ENCODE measurements around the gene TTC16. TPM values are rescaled to one million over a fixed set of nuclear protein-coding genes. Genes with fewer than 3 reads are reported as not detected.
A peak's percentile ranks its signal among the peaks of the same experiment; 100 is the strongest.

The TTC16 gene, protein sequence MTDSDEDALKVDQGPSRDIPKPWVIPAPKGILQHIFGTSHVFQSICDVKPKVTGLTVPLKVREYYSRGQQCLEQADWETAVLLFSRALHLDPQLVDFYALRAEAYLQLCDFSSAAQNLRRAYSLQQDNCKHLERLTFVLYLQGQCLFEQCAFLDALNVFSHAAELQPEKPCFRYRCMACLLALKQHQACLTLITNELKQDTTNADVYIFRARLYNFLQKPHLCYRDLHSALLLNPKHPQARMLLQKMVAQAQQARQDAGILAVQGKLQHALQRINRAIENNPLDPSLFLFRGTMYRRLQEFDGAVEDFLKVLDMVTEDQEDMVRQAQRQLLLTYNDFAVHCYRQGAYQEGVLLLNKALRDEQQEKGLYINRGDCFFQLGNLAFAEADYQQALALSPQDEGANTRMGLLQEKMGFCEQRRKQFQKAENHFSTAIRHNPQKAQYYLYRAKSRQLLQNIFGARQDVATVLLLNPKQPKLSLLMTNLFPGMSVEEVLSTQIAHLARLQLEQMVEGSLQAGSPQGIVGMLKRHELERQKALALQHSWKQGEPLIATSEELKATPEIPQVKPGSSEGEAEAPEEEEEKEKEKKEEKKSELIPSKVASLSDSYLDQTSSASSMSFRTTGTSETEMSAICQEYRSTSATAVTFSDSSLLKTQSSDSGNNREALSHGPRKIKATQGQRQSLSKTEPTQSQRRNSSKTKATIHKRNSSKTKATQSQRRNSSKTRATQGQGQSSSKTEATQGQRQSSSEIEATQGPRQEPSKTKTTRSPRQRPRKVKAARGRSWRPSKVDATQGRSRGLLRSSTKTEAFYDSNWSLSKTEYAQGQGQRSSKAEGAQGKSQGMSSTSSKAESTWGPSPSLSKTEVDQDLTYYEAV
- 1 to 10 TPM; 4.7 to 5.0 TPM for total RNA-seq

DNA sequence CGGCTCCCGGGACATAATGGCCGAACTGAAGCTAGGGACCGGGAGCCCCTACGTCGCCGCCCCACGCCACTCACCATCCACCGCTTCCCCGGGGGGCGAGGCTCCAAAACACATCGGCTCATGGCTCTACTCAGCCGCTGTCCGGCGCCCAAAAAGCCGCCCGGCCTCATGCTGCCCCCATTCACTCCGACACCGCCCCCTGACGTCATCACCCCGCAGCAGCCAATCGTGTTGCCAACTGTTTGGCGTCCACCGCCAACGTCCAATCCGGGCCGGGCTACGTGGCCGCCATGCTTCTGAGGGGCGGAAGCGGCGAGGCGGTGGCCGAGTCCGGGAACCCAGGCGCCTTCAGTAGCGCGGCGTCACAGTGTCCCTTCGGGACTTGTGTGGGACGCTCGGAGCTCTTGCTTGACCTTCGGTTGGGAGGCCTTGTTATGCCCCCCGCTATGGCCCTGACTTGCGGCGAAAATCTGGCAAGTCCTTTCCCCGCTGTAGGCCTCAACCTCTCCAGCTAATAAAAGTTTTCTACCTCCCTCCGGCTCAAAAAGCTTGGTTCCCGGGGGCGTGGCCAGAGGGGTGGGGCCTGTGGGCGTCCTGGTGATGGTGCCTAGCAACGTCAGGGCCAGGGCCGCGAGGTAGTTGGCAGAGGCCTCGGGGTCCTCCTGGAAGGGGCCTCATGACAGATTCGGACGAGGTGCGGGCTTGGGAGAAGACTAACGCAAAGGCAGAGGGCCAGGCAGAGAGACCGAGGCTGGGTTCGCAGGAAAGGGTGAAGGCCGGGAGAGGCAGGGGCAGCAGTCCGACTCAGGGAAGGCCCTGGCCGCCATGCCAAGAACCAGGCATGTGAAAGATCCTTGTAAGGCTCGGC lies at the start of gene TTC16, which contains the start of gene PTRH1:
TSS of gene TTC16 (plus strand) at position 610 of the 868 bp plus-strand sequence. CDS start at position 677, 67 bp downstream.
TSS of gene PTRH1 (minus strand) at position 194 of the 868 bp plus-strand sequence. CDS start at position 170, 24 bp downstream.
- H3K4me3 Mint-ChIP-seq = peak within 1 kb of the TSS; percentile 99
- H3K27ac Mint-ChIP-seq = peak within 1 kb of the TSS; percentile 96
- ChIA-PET POLR2A (interaction anchor here (1.1 to 2.3 kb wide), 3 partner anchors 11 to 264 kb away, joined by 3 to 8 read pairs (median 4); partner anchors contain the start of genes LRSAM1, RPL12 and TOR2A), CTCF (interaction anchor here (0.8 to 3.2 kb wide), 4 partner anchors 19 to 413 kb away, joined by 4 to 35 read pairs (median 4); partner anchors contain the start of gene TOR2A)
- H3K36me3 Mint-ChIP-seq (ENCODE audit: low read depth) = peaks cover 2% of the 10 kb centered on the region
- ATAC-seq = peak; percentile 95
- DNase-seq = peak; percentile 98
- H3K4me1 Mint-ChIP-seq (ENCODE audit: low read depth) = peaks cover 42% of the 10 kb centered on the region
- no peaks in the 10 kb centered on the region for H3K9me3 Mint-ChIP-seq (ENCODE audit: insufficient read depth)
- H3K27me3 Mint-ChIP-seq (ENCODE audit: low read depth) = peaks cover 2% of the 10 kb centered on the region

DNA sequence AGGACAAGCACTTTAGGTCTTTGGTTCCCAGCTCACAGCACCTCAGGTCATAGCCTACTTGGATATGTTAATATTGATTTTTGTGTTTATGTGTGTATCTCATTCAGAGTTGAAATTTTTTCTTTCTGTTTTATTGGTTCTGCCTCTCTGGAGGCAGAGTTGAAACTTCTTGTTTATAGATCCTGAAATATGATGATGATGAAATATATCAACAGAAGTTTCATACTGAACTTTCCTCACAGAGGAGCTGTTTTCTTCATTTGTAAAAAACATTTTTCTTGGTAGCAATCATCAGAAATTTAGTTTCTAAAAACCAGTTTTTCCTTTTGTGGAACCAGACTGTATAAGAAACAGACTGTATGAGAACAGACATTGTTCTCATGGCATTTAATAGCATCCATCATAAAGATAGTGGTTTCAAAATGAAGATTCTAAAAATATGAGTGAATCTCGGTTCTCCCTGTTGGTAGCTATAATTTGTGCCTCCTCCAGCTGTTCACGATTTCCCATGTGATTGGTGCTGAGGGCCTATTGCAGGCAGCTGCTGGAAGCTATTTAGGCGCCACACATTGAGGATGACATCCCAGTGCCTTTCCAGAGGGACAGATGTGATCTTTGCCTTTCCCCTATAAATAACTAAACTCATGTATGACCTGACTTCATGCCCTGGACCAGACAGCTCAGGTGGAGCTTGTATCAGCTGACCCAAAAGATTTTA lies 48.6 kb upstream of the TTC16 start:
- H3K36me3 Mint-ChIP-seq (ENCODE audit: low read depth) = no peaks in the 10 kb centered on the region
- no peaks in the 10 kb centered on the region for H3K4me1 Mint-ChIP-seq (ENCODE audit: low read depth)
- H3K9me3 Mint-ChIP-seq (ENCODE audit: insufficient read depth) = no peaks in the 10 kb centered on the region
- no peak for ATAC-seq
- H3K27ac Mint-ChIP-seq = no peak overlapping the region
- ChIA-PET POLR2A (no interaction called here), CTCF (interaction anchor here (1.3 to 2.0 kb wide), 3 partner anchors 9 to 141 kb away, joined by 3 to 6 read pairs (median 4); partner anchors contain the start of gene TOR2A)
- no peak for DNase-seq
- H3K27me3 Mint-ChIP-seq (ENCODE audit: low read depth) = no peaks in the 10 kb centered on the region
- no peak overlapping the region for H3K4me3 Mint-ChIP-seq

DNA sequence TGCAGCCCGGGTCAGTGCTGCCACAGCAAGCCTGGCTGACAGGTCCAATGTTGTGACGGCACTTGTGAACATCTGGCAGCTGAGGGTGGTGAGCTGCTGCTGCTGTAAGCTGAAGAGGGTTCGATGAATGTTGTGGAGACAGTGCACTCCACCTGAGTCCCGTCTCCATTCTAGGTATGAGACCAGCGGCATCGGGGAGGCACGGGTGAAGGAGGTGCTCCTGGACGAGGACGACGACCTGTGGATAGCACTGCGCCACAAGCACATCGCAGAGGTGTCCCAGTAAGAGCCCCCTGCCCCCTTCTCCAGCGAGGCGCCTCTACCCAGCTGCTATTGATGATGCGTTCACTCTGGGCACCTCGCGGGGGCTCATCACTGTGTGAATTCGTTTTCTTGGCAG lies 48.0 kb upstream of the TTC16 start:
- ChIA-PET POLR2A (no interaction called here), CTCF (interaction anchor here (1.3 to 2.0 kb wide), 2 partner anchors 9 to 67 kb away, joined by 4 to 6 read pairs; partner anchors contain the start of gene TOR2A)

DNA sequence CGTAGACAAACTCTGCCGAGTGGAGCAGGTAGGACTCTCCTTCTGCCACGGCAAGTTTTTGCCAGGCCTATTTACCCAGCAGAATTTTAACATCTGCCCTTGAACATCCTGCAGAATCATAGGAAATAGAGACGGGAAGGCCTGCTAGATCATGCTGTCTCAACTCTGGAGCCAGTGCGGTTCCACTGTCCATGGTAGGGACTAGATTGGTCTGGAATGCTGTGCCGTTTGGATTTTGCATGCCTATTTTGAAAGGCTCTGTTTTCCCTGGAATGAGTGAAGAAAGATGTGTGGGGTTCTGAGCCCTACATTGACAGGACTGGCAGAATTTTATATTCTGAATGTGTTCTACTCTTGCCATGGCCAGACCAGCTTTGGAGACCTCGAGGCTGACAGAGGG lies 42.6 kb upstream of the TTC16 start:
- ChIA-PET CTCF (no interaction called here), POLR2A (no interaction called here)
- H3K9me3 Mint-ChIP-seq (ENCODE audit: insufficient read depth) = no peaks in the 10 kb centered on the region
- ATAC-seq = no peak
- no peaks in the 10 kb centered on the region for H3K36me3 Mint-ChIP-seq (ENCODE audit: low read depth)
- no peak overlapping the region for H3K4me3 Mint-ChIP-seq
- no peaks in the 10 kb centered on the region for H3K4me1 Mint-ChIP-seq (ENCODE audit: low read depth)
- no peak for DNase-seq
- H3K27me3 Mint-ChIP-seq (ENCODE audit: low read depth) = no peaks in the 10 kb centered on the region
- no peak overlapping the region for H3K27ac Mint-ChIP-seq

More for the DNA sequence above, 48.0 kb upstream of the TTC16 start:
- Mint-ChIP-seq H3K4me3 (no peak overlapping the region), H3K4me1 (ENCODE audit: low read depth) (no peaks in the 10 kb centered on the region), H3K36me3 (ENCODE audit: low read depth) (no peaks in the 10 kb centered on the region), H3K9me3 (ENCODE audit: insufficient read depth) (no peaks in the 10 kb centered on the region), H3K27ac (no peak overlapping the region), H3K27me3 (ENCODE audit: low read depth) (no peaks in the 10 kb centered on the region)
- no peak for DNase-seq
- ATAC-seq = no peak

DNA sequence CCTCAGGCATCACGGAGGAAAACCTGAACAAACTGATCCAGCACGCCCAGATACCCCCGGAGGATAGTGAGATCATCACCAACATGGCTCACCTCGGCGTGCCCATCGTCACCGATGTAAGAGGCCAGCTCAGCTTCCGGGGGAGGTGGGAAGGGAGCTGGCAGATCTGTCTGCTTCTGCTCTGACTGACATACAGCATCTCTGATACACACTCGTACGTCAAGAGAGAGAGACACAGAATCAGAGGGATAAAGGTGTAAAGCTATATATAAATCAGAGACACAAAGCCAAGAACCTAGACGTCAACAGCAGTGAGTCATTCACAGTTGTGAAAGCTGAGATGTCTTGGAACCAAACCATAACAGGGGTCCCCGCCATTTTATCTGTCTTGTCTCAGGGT lies 39.2 kb upstream of the TTC16 start:
- no peak overlapping the region for H3K27ac Mint-ChIP-seq
- no peak for DNase-seq
- H3K4me1 Mint-ChIP-seq (ENCODE audit: low read depth) = no peaks in the 10 kb centered on the region
- no peak for ATAC-seq
- peaks cover 4% of the 10 kb centered on the region for H3K36me3 Mint-ChIP-seq (ENCODE audit: low read depth)
- H3K4me3 Mint-ChIP-seq = no peak overlapping the region
- H3K27me3 Mint-ChIP-seq (ENCODE audit: low read depth) = no peaks in the 10 kb centered on the region
- H3K9me3 Mint-ChIP-seq (ENCODE audit: insufficient read depth) = no peaks in the 10 kb centered on the region
- POLR2A ChIA-PET = no interaction called here
- CTCF ChIA-PET = interaction anchor here (1.1 to 1.2 kb wide), 2 partner anchors 9 kb away, joined by 3 to 4 read pairs; no protein-coding TSS in a partner anchor

DNA sequence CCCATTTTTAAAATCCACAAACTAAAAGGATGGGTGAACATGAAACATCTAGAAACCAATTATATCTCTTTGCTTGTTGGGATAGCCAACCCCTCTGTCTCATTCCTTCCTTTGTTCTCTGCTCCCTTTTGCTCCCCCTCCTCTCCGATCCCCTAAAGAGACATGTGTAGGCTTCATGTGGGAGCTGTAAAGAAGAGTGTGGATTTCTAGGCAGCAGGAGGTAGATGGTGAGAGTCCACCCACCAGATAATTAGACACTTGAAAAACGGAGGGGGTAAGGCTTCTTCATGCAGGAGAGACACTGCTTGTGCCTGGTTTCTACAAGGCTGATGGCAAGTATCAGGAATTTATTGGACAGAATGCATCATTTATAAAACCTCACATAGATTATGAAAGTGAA lies 36.4 kb upstream of the TTC16 start:
- peaks cover 4% of the 10 kb centered on the region for H3K36me3 Mint-ChIP-seq (ENCODE audit: low read depth)
- ATAC-seq (no peak), DNase-seq (no peak)
- ChIA-PET POLR2A (no interaction called here), CTCF (interaction anchor here (1.5 kb wide), 1 partner anchor 55 kb away, joined by 3 read pairs; the partner anchor contains the start of gene TOR2A)
- no peak overlapping the region for H3K4me3 Mint-ChIP-seq
- H3K9me3 Mint-ChIP-seq (ENCODE audit: insufficient read depth) = no peaks in the 10 kb centered on the region
- no peak overlapping the region for H3K27ac Mint-ChIP-seq
- H3K4me1 Mint-ChIP-seq (ENCODE audit: low read depth) = no peaks in the 10 kb centered on the region
- H3K27me3 Mint-ChIP-seq (ENCODE audit: low read depth) = no peaks in the 10 kb centered on the region

DNA sequence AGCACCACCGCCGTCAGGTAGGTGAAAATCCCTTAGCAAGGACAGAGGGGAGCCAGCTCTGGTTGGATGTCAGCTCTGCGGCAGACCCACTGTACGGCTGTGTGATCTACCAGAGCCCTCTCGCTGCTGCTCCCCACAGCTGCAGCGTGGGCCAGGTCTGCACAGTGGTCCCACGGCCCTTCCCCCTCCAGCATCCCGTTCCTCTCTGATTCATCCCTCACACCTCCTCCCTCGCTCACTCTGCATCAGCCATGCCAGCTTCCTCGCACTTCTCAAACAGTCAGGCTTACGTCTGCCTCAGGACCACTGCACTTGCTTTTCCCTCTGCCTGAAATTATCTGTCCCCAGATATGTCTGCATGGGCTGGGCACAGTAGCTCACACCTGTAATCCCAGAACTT lies 35.7 kb upstream of the TTC16 start:
- Mint-ChIP-seq H3K9me3 (ENCODE audit: insufficient read depth) (no peaks in the 10 kb centered on the region), H3K27ac (no peak overlapping the region), H3K4me3 (no peak overlapping the region), H3K27me3 (ENCODE audit: low read depth) (no peaks in the 10 kb centered on the region), H3K36me3 (ENCODE audit: low read depth) (peaks cover 4% of the 10 kb centered on the region), H3K4me1 (ENCODE audit: low read depth) (no peaks in the 10 kb centered on the region)
- POLR2A ChIA-PET = no interaction called here
- CTCF ChIA-PET = interaction anchor here (1.5 kb wide), 1 partner anchor 55 kb away, joined by 3 read pairs; the partner anchor contains the start of gene TOR2A
- ATAC-seq (no peak), DNase-seq (no peak)

DNA sequence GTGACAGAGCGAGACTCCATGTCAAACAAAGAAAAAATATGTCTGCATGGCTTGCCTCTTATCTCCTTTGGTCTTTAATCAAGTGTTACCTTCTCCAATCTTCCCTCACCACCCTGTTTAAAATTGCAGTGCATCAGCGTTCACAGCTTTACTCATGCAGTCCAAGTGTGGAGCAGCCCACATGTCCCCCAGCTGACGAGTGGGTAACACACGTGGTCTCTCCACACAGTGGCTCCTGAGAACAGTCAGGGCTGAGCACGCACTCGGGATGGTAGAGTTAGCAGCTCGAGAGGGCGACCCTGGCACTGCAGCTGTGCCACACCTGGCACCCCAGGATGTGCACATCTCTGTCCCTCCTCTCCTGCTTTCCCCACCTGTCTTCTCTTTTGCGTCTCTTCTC lies 35.0 kb upstream of the TTC16 start:
- DNase-seq (no peak), ATAC-seq (no peak)
- peaks cover 4% of the 10 kb centered on the region for H3K36me3 Mint-ChIP-seq (ENCODE audit: low read depth)
- no peak overlapping the region for H3K4me3 Mint-ChIP-seq
- no peaks in the 10 kb centered on the region for H3K9me3 Mint-ChIP-seq (ENCODE audit: insufficient read depth)
- H3K27ac Mint-ChIP-seq = no peak overlapping the region
- CTCF ChIA-PET = interaction anchor here (1.5 kb wide), 1 partner anchor 54 kb away, joined by 3 read pairs; the partner anchor contains the start of gene TOR2A
- H3K4me1 Mint-ChIP-seq (ENCODE audit: low read depth) = no peaks in the 10 kb centered on the region
- no peaks in the 10 kb centered on the region for H3K27me3 Mint-ChIP-seq (ENCODE audit: low read depth)
- POLR2A ChIA-PET = no interaction called here

DNA sequence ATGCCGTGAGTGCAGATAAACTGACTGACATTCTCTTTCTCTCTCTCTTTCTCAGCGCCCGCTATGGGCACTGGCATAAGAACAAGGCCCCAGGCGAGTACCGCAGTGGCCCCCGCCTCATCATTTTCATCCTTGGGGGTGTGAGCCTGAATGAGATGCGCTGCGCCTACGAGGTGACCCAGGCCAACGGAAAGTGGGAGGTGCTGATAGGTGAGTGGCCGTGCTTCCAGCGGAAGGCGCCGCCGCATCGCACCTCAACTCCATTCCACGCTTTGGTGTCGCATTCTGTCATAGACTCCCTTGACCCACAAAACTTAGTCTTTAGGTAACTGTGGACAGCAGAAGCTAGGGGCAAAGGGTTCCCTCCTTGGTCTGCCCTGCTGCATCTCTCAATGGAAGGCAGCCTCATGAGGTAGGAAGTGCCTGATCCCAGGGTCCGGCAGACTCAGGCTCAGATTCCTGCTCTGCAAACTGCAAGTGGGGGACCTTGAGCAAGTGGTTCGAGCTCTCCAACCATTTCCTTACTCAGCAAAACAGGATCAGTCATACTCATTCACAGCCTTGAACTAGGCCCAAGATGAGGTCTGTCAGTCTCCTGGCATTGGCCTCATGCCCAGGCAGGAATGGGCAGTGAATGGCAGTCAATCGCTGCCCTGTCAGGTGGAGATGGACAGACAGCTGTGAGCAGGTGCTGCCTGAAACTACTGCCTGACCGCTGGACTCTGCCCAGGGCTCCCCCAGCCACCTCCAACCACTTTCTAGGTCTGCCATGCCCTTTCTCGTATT lies 33.3 kb upstream of the TTC16 start:
- Mint-ChIP-seq H3K36me3 (ENCODE audit: low read depth) (peaks cover 4% of the 10 kb centered on the region), H3K27ac (no peak overlapping the region), H3K9me3 (ENCODE audit: insufficient read depth) (no peaks in the 10 kb centered on the region), H3K4me3 (no peak overlapping the region), H3K4me1 (ENCODE audit: low read depth) (no peaks in the 10 kb centered on the region), H3K27me3 (ENCODE audit: low read depth) (no peaks in the 10 kb centered on the region)
- ChIA-PET POLR2A (no interaction called here), CTCF (interaction anchor here (1.1 kb wide), 1 partner anchor 52 kb away, joined by 3 read pairs; the partner anchor contains the start of gene TOR2A)
- ATAC-seq = no peak
- no peak for DNase-seq

DNA sequence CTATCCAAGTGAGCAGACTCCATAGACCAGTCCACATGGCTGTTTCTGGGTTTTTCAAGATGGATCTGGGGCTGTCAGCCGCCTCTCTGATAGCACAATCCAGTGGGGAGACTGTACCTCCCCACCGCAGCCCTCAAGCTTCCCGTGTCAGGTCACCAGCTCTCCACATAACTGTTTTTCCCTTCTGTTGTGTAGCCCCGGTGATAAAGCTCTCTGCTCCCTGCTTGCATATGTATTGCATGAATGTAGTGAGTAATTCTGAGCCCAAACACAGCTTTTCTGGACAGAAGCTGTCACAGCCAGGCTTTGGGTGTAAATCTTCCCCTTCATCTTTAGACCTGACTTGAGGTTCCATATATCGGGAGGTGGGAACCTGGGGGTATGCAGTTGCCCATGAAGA lies 32.2 kb upstream of the TTC16 start:
- DNase-seq = no peak
- Mint-ChIP-seq H3K27ac (no peak overlapping the region), H3K36me3 (ENCODE audit: low read depth) (peaks cover 2% of the 10 kb centered on the region), H3K27me3 (ENCODE audit: low read depth) (no peaks in the 10 kb centered on the region), H3K4me3 (no peak overlapping the region), H3K9me3 (ENCODE audit: insufficient read depth) (no peaks in the 10 kb centered on the region), H3K4me1 (ENCODE audit: low read depth) (no peaks in the 10 kb centered on the region)
- no peak for ATAC-seq
- CTCF ChIA-PET = interaction anchor here (1.1 kb wide), 1 partner anchor 51 kb away, joined by 3 read pairs; the partner anchor contains the start of gene TOR2A
- POLR2A ChIA-PET = no interaction called here

Measured in activated CD8-positive, alpha-beta T cell treated with anti-CD3 and anti-CD28 coated beads, Interleukin-2, amount 10 ng/mL, durations not matched to agents 7 days and 5 days (primary cell).